WTC11 (cell line): ENCODE measurements around the gene GRAMD1A. TPM values are rescaled to one million over a fixed set of nuclear protein-coding genes. Genes with fewer than 3 reads are reported as not detected.
"Not testable (repeated sequence)": the region's sequence is repeated elsewhere in the genome, so short reads cannot be mapped to it uniquely, and the experiment has no call there.

Source experiments
- ATAC-seq: fragments of 200-7000 bp; cut with Tn5 transposase; 2 replicates; pipeline ENCODE4 v1.10.0; 2021; ENCODE audit warnings: mild to moderate bottlenecking, moderate library complexity
- CTCF ChIA-PET: fragments of 300-600 bp; sonication (Branson Sonifier 250); formaldehyde crosslinking; loops from one replicate; lab custom pipeline; 2021; ENCODE audit warnings: antibody characterized with exemption; lab: Charles Lee
- POLR2A ChIA-PET: fragments of 350-600 bp; sonication (Branson Sonifier 250); formaldehyde crosslinking; loops from one replicate; lab custom pipeline; 2021; ENCODE audit warnings: antibody characterized with exemption; lab: Charles Lee
- DNase-seq: peaks from one replicate; pipeline ENCODE4 v3.0.0; 2021; ENCODE audit warnings: low spot score
- H3K27ac Mint-ChIP-seq: 2 replicates; pipeline ENCODE4 v1.8.0; 2021; ENCODE audit warnings: mixed read lengths
- H3K27me3 Mint-ChIP-seq: 2 replicates; pipeline ENCODE4 v1.8.0; 2021; ENCODE audit warnings: low read depth, mild to moderate bottlenecking, moderate library complexity, mixed read lengths
- H3K36me3 Mint-ChIP-seq: 2 replicates; pipeline ENCODE4 v1.8.0; 2021; ENCODE audit warnings: mixed read lengths
- H3K4me1 Mint-ChIP-seq: 2 replicates; pipeline ENCODE4 v1.8.0; 2022; ENCODE audit warnings: mixed read lengths
- H3K4me3 Mint-ChIP-seq: 2 replicates; pipeline ENCODE4 v1.8.0; 2021; ENCODE audit warnings: mild to moderate bottlenecking, moderate library complexity, mixed read lengths
- H3K9me3 Mint-ChIP-seq: 2 replicates; pipeline ENCODE4 v1.8.0; 2021; ENCODE audit warnings: mixed read lengths
- ARID4B ChIP-seq: sonication (generic); formaldehyde crosslinking; IDR thresholded peaks from 2 replicates; pipeline ENCODE4 v1.8.0; 2023; ENCODE audit warnings: missing genetic modification reagents, mild to moderate bottlenecking, borderline replicate concordance
- ATF2 ChIP-seq: sonication (generic); formaldehyde crosslinking; IDR thresholded peaks from 2 replicates; pipeline ENCODE4 v1.8.1; 2022; ENCODE audit warnings: low read depth, missing genetic modification reagents, borderline replicate concordance
- CBFB ChIP-seq: sonication (generic); formaldehyde crosslinking; IDR thresholded peaks from 2 replicates; pipeline ENCODE4 v1.8.1; 2022; ENCODE audit warnings: mild to moderate bottlenecking, low read depth, missing genetic modification reagents
- CREB1 ChIP-seq: sonication (generic); formaldehyde crosslinking; IDR thresholded peaks from 2 replicates; pipeline ENCODE4 v1.8.0; 2023; ENCODE audit warnings: mild to moderate bottlenecking, missing genetic modification reagents
- ETV6 ChIP-seq: sonication (generic); formaldehyde crosslinking; IDR thresholded peaks from 2 replicates; pipeline ENCODE4 v1.8.1; 2022; ENCODE audit warnings: mild to moderate bottlenecking, missing genetic modification reagents
- GTF2I ChIP-seq: fragments of 250-450 bp; sonication (Bioruptor Pico); conservative IDR thresholded peaks from 2 replicates; pipeline ENCODE4 v1.4.0; 2021; ENCODE audit warnings: mild to moderate bottlenecking
- IRF1 ChIP-seq: sonication (generic); formaldehyde crosslinking; IDR thresholded peaks from 2 replicates; pipeline ENCODE4 v1.8.0; 2023; ENCODE audit warnings: missing genetic modification reagents
- MAX ChIP-seq: sonication (generic); formaldehyde crosslinking; IDR thresholded peaks from 2 replicates; pipeline ENCODE4 v1.8.0; 2022; ENCODE audit warnings: mild to moderate bottlenecking, missing genetic modification reagents
- NFE2L1 ChIP-seq: sonication (generic); formaldehyde crosslinking; IDR thresholded peaks from 2 replicates; pipeline ENCODE4 v1.8.1; 2023; ENCODE audit warnings: missing genetic modification reagents
- NR1H2 ChIP-seq: sonication (generic); formaldehyde crosslinking; IDR thresholded peaks from 2 replicates; pipeline ENCODE4 v1.9.0; 2021; ENCODE audit warnings: mild to moderate bottlenecking, moderate library complexity, missing genetic modification reagents
- RORB ChIP-seq: fragments of 250-450 bp; sonication (Bioruptor Pico); IDR thresholded peaks from 2 replicates; pipeline ENCODE4 v1.9.0; 2021; ENCODE audit warnings: mild to moderate bottlenecking
- SMAD4 ChIP-seq: sonication (generic); formaldehyde crosslinking; IDR thresholded peaks from 2 replicates; pipeline ENCODE4 v1.8.0; 2022; ENCODE audit warnings: mild to moderate bottlenecking, missing genetic modification reagents
- SP1 ChIP-seq: sonication (generic); formaldehyde crosslinking; conservative IDR thresholded peaks from 2 replicates; pipeline ENCODE4 v1.8.1; 2022; ENCODE audit warnings: missing genetic modification reagents
- TCF7 ChIP-seq: sonication (generic); formaldehyde crosslinking; IDR thresholded peaks from 2 replicates; pipeline ENCODE4 v1.8.0; 2022; ENCODE audit warnings: mild to moderate bottlenecking, low read depth, missing genetic modification reagents, moderate library complexity
- TEAD1 ChIP-seq: sonication (generic); formaldehyde crosslinking; IDR thresholded peaks from 2 replicates; pipeline ENCODE4 v1.8.0; 2022; ENCODE audit warnings: mild to moderate bottlenecking, missing genetic modification reagents
- ZNF281 ChIP-seq: sonication (generic); formaldehyde crosslinking; IDR thresholded peaks from 2 replicates; pipeline ENCODE4 v1.8.0; 2023; ENCODE audit warnings: mild to moderate bottlenecking, missing genetic modification reagents
- total RNA-seq: library from RNA; stranded (reverse); gene quantifications from 3 replicates; pipeline ENCODE4 v1.2.3, GENCODE V29; 2021

GRAMD1A gene
- total RNA-seq, 1 experiment from 2014 or later = 389 TPM

GRCh38 chr19:34963573-34964406 is 36.3 kb upstream of the GRAMD1A start, which contains the start of gene ZNF792 (continued):
- TF ChIP-seq SP1 = 0 out of 2 replicates have a peak, but pooled peaks have one; percentile 27
- TF ChIP-seq NR1H2 (CRISPR knock-in tag) = no peak
- TF ChIP-seq ZNF281 (CRISPR knock-in tag) = 0 out of 2 replicates have a peak, but pooled peaks have one; percentile 28
- peak; percentile 58; the same call in 1 of the 2 replicates for TF ChIP-seq MAX

- POLR2A ChIA-PET = no interaction called here
- TF ChIP-seq NFE2L1 (CRISPR knock-in tag) = no peak
- no peak for TF ChIP-seq NR1H2 (CRISPR knock-in tag)
- TF ChIP-seq TCF7 (CRISPR knock-in tag) = no peak
- TF ChIP-seq CREB1 (CRISPR knock-in tag) = no peak
- TF ChIP-seq ARID4B (CRISPR knock-in tag) = no peak
- no peak for TF ChIP-seq CBFB
- TF ChIP-seq, all 79 proteins: peak for 0
- ATAC-seq (no peak), DNase-seq (no peak)
- H3K27ac Mint-ChIP-seq = no peak overlapping the region
- H3K4me1 Mint-ChIP-seq = peaks cover 34% of the 10 kb centered on the region
- H3K36me3 Mint-ChIP-seq = peaks cover 55% of the 10 kb centered on the region
- H3K9me3 Mint-ChIP-seq = peaks cover 45% of the 10 kb centered on the region
- CTCF ChIA-PET = interaction anchor here (3.0 kb wide), 1 partner anchor 8 kb away, joined by 9 read pairs; no protein-coding TSS in a partner anchor
- peaks cover 29% of the 10 kb centered on the region for H3K27me3 Mint-ChIP-seq
- H3K4me3 Mint-ChIP-seq = peak overlapping the region; percentile 70
Observed at GRCh38 chr19:34964598-34964997, 35.5 kb upstream of the GRAMD1A start.

- CTCF ChIA-PET, H3K27ac Mint-ChIP-seq, POLR2A ChIA-PET, DNase-seq, ATAC-seq: not testable (repeated sequence)
- H3K9me3 Mint-ChIP-seq = peaks cover 45% of the 10 kb centered on the region
- H3K4me3 Mint-ChIP-seq = peak overlapping the region; percentile 70; the same call in 1 of the 2 replicates
- TF ChIP-seq TEAD1 (CRISPR knock-in tag) = peak; percentile 22; the same call in 1 of the 2 replicates
- peaks cover 38% of the 10 kb centered on the region for H3K27me3 Mint-ChIP-seq
- peaks cover 34% of the 10 kb centered on the region for H3K4me1 Mint-ChIP-seq
- H3K36me3 Mint-ChIP-seq = peaks cover 55% of the 10 kb centered on the region
Observed at GRCh38 chr19:34965505-34965904, 34.6 kb upstream of the GRAMD1A start.

GRCh38 chr19:34967551-34967950 is 32.6 kb upstream of the GRAMD1A start:
- DNase-seq (no peak), ATAC-seq (no peak)
- POLR2A ChIA-PET = no interaction called here
- Mint-ChIP-seq H3K9me3 (peaks cover 52% of the 10 kb centered on the region), H3K27me3 (peaks cover 41% of the 10 kb centered on the region), H3K36me3 (peaks cover 47% of the 10 kb centered on the region), H3K4me3 (no peak overlapping the region), H3K27ac (no peak overlapping the region), H3K4me1 (peaks cover 26% of the 10 kb centered on the region)
- CTCF ChIA-PET = interaction anchor here (1.1 to 1.5 kb wide), 3 partner anchors 77 to 129 kb away, joined by 3 to 9 read pairs (median 4); no protein-coding TSS in a partner anchor
- TF ChIP-seq SP1 = no peak
- TF ChIP-seq ATF2 (CRISPR knock-in tag) = no peak
- no peak for TF ChIP-seq GTF2I
- TF ChIP-seq ETV6 (CRISPR knock-in tag) = no peak
- no peak for TF ChIP-seq IRF1
- TF ChIP-seq SMAD4 (CRISPR knock-in tag) = no peak
- no peak for TF ChIP-seq RORB (CRISPR knock-in tag)
- TF ChIP-seq ZNF281 (CRISPR knock-in tag) = no peak
